ENCODE measurements around the gene NDRG4. TPM values are rescaled to one million over a fixed set of nuclear protein-coding genes. Genes with fewer than 3 reads are reported as not detected.

The NDRG4 gene
- total and polyA plus RNA-seq, 2 experiments from 2014 or later, result 16.3 to 32.1 TPM

DNA sequence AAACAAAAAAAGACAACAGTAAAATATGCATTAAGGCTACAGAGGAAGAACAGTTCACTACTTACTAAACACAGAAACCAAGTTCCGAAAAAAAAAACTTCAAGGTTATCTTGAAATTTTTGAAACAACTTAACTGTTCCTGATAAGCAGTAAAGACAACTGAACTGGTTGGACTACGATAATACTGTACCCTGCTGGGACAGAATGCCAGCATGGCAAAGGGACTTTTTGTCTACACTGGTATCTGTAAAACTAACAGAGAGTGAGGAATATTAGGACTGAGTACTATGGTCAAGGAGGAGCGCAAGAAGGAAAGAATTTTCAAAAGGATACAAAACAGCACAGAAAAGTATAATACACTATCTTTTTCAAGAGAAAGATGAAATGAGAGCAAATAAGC is 35.2 kb downstream of the NDRG4 start:
- Mint-ChIP-seq H3K9me3 (no peaks in the 10 kb centered on the region), H3K4me1 (no peaks in the 10 kb centered on the region), H3K27ac (no peak overlapping the region), H3K27me3 (ENCODE audit: insufficient read depth, low read depth, poor library complexity) (peaks cover 1% of the 10 kb centered on the region), H3K36me3 (ENCODE audit: low read depth) (peaks cover 98% of the 10 kb centered on the region), H3K4me3 (no peak overlapping the region)
- DNase-seq (ENCODE audit: low spot score) (no peak), ATAC-seq (no peak)
- peaks cover 29% of the 10 kb centered on the region for H4K20me1 ChIP-seq (replicated peaks; ENCODE audit: insufficient read depth)
- H3K4me3 ChIP-seq, result no peak overlapping the region
- H3K27ac ChIP-seq (ENCODE audit: low read depth), result no peak overlapping the region
- H3F3A ChIP-seq (replicated peaks; ENCODE audit: low read depth), result peaks cover 3% of the 10 kb centered on the region; the same call in 1 of the 2 replicates
- H3K4me2 ChIP-seq, result no peak overlapping the region
- H2AFZ ChIP-seq, result no peak overlapping the region
- TF ChIP-seq EZH2phosphoT487 (IDR thresholded peaks at IDR 0.05; ENCODE audit: unreplicated experiment) (no peak), POLR2AphosphoS5 (IDR thresholded peaks at IDR 0.05; ENCODE audit: low read depth) (no peak), ZNF114 (CRISPR knock-in tag; IDR thresholded peaks at IDR 0.05) (no peak), CREB1 (CRISPR knock-in tag; IDR thresholded peaks at IDR 0.05; ENCODE audit: low read depth) (no peak), JUNB (IDR thresholded peaks at IDR 0.05; ENCODE audit: unreplicated experiment) (no peak)
- TF ChIP-seq, protein P1, sequence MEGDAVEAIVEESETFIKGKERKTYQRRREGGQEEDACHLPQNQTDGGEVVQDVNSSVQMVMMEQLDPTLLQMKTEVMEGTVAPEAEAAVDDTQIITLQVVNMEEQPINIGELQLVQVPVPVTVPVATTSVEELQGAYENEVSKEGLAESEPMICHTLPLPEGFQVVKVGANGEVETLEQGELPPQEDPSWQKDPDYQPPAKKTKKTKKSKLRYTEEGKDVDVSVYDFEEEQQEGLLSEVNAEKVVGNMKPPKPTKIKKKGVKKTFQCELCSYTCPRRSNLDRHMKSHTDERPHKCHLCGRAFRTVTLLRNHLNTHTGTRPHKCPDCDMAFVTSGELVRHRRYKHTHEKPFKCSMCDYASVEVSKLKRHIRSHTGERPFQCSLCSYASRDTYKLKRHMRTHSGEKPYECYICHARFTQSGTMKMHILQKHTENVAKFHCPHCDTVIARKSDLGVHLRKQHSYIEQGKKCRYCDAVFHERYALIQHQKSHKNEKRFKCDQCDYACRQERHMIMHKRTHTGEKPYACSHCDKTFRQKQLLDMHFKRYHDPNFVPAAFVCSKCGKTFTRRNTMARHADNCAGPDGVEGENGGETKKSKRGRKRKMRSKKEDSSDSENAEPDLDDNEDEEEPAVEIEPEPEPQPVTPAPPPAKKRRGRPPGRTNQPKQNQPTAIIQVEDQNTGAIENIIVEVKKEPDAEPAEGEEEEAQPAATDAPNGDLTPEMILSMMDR (conservative IDR thresholded peaks at IDR 0.05; ENCODE audit: low read depth in 2 of 2), result no peak
- H3K9me2 ChIP-seq (ENCODE audit: insufficient read depth), result no peaks in the 10 kb centered on the region
- H3K79me2 ChIP-seq (replicated peaks; ENCODE audit: insufficient read depth), result 0 out of 2 replicates have a peak, but pooled peaks cover 5% of the 10 kb centered on the region
- no peaks in the 10 kb centered on the region for H3K4me1 ChIP-seq (ENCODE audit: insufficient read depth)
- H3K27me3 ChIP-seq (ENCODE audit: insufficient read depth), result no peaks in the 10 kb centered on the region
- peaks cover 92% of the 10 kb centered on the region for H3K36me3 ChIP-seq (ENCODE audit: insufficient read depth)

DNA sequence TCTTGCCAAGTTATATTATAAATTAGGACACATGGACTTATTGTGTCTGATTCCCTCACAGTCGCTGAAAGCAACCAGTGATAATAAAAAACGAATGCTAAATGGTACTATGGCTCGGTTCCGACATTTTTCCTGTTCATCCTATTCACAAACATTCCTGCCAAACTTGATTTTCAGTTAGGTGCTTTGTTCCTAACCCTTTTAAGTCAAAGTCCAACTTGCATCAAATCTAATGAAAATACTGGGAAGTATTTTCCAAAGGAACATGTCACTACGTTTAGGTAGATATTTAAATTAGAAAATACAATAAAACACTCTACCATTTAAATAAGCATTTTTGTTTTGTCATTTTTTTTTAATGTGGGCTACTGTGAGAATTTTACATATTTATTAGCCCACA is 36.3 kb downstream of the NDRG4 start:
- no peak for DNase-seq (ENCODE audit: low spot score)
- ATAC-seq, result no peak
- peaks cover 19% of the 10 kb centered on the region; the same call in 1 of the 2 replicates for H4K20me1 ChIP-seq (replicated peaks; ENCODE audit: insufficient read depth)
- Mint-ChIP-seq H3K9me3 (no peaks in the 10 kb centered on the region), H3K27ac (no peak overlapping the region), H3K27me3 (ENCODE audit: insufficient read depth, low read depth, poor library complexity) (peaks cover 1% of the 10 kb centered on the region), H3K36me3 (ENCODE audit: low read depth) (peaks cover 97% of the 10 kb centered on the region), H3K4me1 (no peaks in the 10 kb centered on the region), H3K4me3 (no peak overlapping the region)
- peaks cover 92% of the 10 kb centered on the region for H3K36me3 ChIP-seq (ENCODE audit: insufficient read depth)
- H3K27ac ChIP-seq (ENCODE audit: low read depth), result no peak overlapping the region
- peaks cover 3% of the 10 kb centered on the region; the same call in 1 of the 2 replicates for H3F3A ChIP-seq (replicated peaks; ENCODE audit: low read depth)
- H3K79me2 ChIP-seq (replicated peaks; ENCODE audit: insufficient read depth), result 0 out of 2 replicates have a peak, but pooled peaks cover 1% of the 10 kb centered on the region
- no peak overlapping the region for H3K4me3 ChIP-seq
- no peaks in the 10 kb centered on the region for H3K9me2 ChIP-seq (ENCODE audit: insufficient read depth)
- no peaks in the 10 kb centered on the region for H3K4me1 ChIP-seq (ENCODE audit: insufficient read depth)
- no peak overlapping the region for H2AFZ ChIP-seq
- no peak overlapping the region for H3K4me2 ChIP-seq
- no peaks in the 10 kb centered on the region for H3K27me3 ChIP-seq (ENCODE audit: insufficient read depth)
- TF ChIP-seq NANOG (IDR thresholded peaks at IDR 0.05; ENCODE audit: borderline replicate concordance), result no peak
- TF ChIP-seq POLR2AphosphoS5 (IDR thresholded peaks at IDR 0.05; ENCODE audit: low read depth), result no peak
- TF ChIP-seq, protein P2, sequence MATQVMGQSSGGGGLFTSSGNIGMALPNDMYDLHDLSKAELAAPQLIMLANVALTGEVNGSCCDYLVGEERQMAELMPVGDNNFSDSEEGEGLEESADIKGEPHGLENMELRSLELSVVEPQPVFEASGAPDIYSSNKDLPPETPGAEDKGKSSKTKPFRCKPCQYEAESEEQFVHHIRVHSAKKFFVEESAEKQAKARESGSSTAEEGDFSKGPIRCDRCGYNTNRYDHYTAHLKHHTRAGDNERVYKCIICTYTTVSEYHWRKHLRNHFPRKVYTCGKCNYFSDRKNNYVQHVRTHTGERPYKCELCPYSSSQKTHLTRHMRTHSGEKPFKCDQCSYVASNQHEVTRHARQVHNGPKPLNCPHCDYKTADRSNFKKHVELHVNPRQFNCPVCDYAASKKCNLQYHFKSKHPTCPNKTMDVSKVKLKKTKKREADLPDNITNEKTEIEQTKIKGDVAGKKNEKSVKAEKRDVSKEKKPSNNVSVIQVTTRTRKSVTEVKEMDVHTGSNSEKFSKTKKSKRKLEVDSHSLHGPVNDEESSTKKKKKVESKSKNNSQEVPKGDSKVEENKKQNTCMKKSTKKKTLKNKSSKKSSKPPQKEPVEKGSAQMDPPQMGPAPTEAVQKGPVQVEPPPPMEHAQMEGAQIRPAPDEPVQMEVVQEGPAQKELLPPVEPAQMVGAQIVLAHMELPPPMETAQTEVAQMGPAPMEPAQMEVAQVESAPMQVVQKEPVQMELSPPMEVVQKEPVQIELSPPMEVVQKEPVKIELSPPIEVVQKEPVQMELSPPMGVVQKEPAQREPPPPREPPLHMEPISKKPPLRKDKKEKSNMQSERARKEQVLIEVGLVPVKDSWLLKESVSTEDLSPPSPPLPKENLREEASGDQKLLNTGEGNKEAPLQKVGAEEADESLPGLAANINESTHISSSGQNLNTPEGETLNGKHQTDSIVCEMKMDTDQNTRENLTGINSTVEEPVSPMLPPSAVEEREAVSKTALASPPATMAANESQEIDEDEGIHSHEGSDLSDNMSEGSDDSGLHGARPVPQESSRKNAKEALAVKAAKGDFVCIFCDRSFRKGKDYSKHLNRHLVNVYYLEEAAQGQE (IDR thresholded peaks at IDR 0.05; ENCODE audit: unreplicated experiment), result no peak
- no peak for TF ChIP-seq JUNB (IDR thresholded peaks at IDR 0.05; ENCODE audit: unreplicated experiment)
- no peak for TF ChIP-seq CREB1 (CRISPR knock-in tag; IDR thresholded peaks at IDR 0.05; ENCODE audit: low read depth)
- no peak for TF ChIP-seq ZNF331 (CRISPR knock-in tag; IDR thresholded peaks at IDR 0.05; ENCODE audit: low read depth)
- TF ChIP-seq EZH2 (IDR thresholded peaks at IDR 0.05; ENCODE audit: low read depth, unreplicated experiment), result no peak
- TF ChIP-seq, protein P3, sequence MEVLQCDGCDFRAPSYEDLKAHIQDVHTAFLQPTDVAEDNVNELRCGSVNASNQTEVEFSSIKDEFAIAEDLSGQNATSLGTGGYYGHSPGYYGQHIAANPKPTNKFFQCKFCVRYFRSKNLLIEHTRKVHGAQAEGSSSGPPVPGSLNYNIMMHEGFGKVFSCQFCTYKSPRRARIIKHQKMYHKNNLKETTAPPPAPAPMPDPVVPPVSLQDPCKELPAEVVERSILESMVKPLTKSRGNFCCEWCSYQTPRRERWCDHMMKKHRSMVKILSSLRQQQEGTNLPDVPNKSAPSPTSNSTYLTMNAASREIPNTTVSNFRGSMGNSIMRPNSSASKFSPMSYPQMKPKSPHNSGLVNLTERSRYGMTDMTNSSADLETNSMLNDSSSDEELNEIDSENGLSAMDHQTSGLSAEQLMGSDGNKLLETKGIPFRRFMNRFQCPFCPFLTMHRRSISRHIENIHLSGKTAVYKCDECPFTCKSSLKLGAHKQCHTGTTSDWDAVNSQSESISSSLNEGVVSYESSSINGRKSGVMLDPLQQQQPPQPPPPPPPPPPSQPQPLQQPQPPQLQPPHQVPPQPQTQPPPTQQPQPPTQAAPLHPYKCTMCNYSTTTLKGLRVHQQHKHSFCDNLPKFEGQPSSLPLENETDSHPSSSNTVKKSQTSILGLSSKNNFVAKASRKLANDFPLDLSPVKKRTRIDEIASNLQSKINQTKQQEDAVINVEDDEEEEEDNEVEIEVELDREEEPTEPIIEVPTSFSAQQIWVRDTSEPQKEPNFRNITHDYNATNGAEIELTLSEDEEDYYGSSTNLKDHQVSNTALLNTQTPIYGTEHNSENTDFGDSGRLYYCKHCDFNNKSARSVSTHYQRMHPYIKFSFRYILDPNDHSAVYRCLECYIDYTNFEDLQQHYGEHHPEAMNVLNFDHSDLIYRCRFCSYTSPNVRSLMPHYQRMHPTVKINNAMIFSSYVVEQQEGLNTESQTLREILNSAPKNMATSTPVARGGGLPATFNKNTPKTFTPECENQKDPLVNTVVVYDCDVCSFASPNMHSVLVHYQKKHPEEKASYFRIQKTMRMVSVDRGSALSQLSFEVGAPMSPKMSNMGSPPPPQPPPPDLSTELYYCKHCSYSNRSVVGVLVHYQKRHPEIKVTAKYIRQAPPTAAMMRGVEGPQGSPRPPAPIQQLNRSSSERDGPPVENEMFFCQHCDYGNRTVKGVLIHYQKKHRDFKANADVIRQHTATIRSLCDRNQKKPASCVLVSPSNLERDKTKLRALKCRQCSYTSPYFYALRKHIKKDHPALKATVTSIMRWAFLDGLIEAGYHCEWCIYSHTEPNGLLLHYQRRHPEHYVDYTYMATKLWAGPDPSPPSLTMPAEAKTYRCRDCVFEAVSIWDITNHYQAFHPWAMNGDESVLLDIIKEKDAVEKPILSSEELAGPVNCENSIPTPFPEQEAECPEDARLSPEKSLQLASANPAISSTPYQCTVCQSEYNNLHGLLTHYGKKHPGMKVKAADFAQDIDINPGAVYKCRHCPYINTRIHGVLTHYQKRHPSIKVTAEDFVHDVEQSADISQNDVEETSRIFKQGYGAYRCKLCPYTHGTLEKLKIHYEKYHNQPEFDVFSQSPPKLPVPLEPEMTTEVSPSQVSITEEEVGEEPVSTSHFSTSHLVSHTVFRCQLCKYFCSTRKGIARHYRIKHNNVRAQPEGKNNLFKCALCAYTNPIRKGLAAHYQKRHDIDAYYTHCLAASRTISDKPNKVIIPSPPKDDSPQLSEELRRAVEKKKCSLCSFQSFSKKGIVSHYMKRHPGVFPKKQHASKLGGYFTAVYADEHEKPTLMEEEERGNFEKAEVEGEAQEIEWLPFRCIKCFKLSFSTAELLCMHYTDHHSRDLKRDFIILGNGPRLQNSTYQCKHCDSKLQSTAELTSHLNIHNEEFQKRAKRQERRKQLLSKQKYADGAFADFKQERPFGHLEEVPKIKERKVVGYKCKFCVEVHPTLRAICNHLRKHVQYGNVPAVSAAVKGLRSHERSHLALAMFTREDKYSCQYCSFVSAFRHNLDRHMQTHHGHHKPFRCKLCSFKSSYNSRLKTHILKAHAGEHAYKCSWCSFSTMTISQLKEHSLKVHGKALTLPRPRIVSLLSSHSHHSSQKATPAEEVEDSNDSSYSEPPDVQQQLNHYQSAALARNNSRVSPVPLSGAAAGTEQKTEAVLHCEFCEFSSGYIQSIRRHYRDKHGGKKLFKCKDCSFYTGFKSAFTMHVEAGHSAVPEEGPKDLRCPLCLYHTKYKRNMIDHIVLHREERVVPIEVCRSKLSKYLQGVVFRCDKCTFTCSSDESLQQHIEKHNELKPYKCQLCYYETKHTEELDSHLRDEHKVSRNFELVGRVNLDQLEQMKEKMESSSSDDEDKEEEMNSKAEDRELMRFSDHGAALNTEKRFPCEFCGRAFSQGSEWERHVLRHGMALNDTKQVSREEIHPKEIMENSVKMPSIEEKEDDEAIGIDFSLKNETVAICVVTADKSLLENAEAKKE (CRISPR knock-in tag; IDR thresholded peaks at IDR 0.05), result no peak
